ENCODE data around the gene GRID2. TPM values are rescaled to one million over a fixed set of nuclear protein-coding genes. Genes with fewer than 3 reads are reported as not detected.

The GRID2 gene
- total and polyA plus RNA-seq, 8 donors = 0.14 to 0.36 (median 0.22) TPM

DNA sequence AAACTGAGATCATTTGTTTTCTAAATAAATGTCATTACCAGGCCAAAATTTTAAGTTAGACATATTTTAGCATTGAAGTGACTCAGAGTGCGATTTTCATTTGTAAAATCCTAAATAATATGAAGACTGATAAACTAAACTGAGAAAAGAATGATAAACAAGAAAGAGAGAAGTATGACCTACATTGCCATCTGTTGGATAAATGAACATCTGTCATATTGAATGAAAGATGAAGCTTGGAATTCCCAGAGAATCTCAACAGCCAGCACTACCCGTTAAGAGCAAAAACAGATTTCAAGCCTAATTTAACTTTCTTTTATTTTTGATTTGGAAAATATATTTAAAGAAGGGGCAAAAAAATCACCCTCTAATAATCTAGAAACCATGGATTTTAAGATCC lies 933.8 kb downstream of the GRID2 start:
- DNase-seq = no peak
- H3K4me1 ChIP-seq = no peaks in the 10 kb centered on the region
- H3K27ac ChIP-seq = no peak overlapping the region
- no peaks in the 10 kb centered on the region for H3K27me3 ChIP-seq
- H3K9me3 ChIP-seq = no peaks in the 10 kb centered on the region
- no peak for ATAC-seq
- intact Hi-C loops (cut with DNase I) = no loop called here
- TF ChIP-seq, protein P1, sequence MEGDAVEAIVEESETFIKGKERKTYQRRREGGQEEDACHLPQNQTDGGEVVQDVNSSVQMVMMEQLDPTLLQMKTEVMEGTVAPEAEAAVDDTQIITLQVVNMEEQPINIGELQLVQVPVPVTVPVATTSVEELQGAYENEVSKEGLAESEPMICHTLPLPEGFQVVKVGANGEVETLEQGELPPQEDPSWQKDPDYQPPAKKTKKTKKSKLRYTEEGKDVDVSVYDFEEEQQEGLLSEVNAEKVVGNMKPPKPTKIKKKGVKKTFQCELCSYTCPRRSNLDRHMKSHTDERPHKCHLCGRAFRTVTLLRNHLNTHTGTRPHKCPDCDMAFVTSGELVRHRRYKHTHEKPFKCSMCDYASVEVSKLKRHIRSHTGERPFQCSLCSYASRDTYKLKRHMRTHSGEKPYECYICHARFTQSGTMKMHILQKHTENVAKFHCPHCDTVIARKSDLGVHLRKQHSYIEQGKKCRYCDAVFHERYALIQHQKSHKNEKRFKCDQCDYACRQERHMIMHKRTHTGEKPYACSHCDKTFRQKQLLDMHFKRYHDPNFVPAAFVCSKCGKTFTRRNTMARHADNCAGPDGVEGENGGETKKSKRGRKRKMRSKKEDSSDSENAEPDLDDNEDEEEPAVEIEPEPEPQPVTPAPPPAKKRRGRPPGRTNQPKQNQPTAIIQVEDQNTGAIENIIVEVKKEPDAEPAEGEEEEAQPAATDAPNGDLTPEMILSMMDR (IDR thresholded peaks at IDR 0.05) = no peak
- H3K4me3 ChIP-seq = no peak overlapping the region
- no peaks in the 10 kb centered on the region for H3K36me3 ChIP-seq

DNA sequence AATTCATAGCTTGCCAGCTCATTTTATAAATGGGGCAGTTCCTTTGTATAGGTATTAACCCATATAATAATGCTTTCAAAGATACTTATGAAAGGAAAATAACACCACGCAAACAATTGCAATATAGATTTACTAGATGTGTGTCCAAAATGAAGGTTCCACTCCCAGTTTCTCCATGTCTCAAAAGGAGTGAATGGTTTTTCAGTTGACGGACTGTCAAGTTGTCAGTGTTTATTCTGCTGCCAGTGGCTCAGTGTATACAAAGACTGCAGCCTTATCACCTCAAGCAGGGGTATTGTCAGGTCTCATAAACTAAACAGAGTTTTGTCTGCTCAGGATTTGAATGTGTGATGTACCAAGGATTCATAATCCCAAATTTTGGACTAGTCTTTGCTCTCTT lies 939.5 kb downstream of the GRID2 start:
- Histone ChIP-seq H3K27me3 (no peaks in the 10 kb centered on the region), H3K4me1 (no peaks in the 10 kb centered on the region), H3K9me3 (no peaks in the 10 kb centered on the region), H3K27ac (no peak overlapping the region), H3K36me3 (no peaks in the 10 kb centered on the region), H3K4me3 (no peak overlapping the region)
- intact Hi-C loops (cut with DNase I) = no loop called here
- ATAC-seq = no peak
- TF ChIP-seq, protein P1 (IDR thresholded peaks at IDR 0.05) = no peak
- DNase-seq = no peak

GRCh38 chr4:93261207-93261606 lies 957.4 kb downstream of the GRID2 start:
- Histone ChIP-seq H3K4me3 (no peak overlapping the region), H3K4me1 (no peaks in the 10 kb centered on the region), H3K27ac (no peak overlapping the region), H3K36me3 (no peaks in the 10 kb centered on the region), H3K9me3 (no peaks in the 10 kb centered on the region), H3K27me3 (no peaks in the 10 kb centered on the region)
- ATAC-seq (no peak), DNase-seq (no peak)
- intact Hi-C loops (cut with DNase I) = no loop called here
- TF ChIP-seq, protein P1 (IDR thresholded peaks at IDR 0.05) = no peak

- Histone ChIP-seq H3K27me3 (no peaks in the 10 kb centered on the region), H3K36me3 (no peaks in the 10 kb centered on the region), H3K27ac (no peak overlapping the region), H3K4me3 (no peak overlapping the region), H3K9me3 (no peaks in the 10 kb centered on the region), H3K4me1 (no peaks in the 10 kb centered on the region)
- intact Hi-C loops (cut with DNase I) = no loop called here
- TF ChIP-seq, protein P1 (IDR thresholded peaks at IDR 0.05) = no peak
- DNase-seq (no peak), ATAC-seq (no peak)
Observed at GRCh38 chr4:93263166-93263565, 959.4 kb downstream of the GRID2 start.

- no peaks in the 10 kb centered on the region for H3K9me3 ChIP-seq
- no peaks in the 10 kb centered on the region for H3K27me3 ChIP-seq
- intact Hi-C loops (cut with DNase I) = no loop called here
- H3K4me3 ChIP-seq = no peak overlapping the region
- ATAC-seq = no peak
- no peak for DNase-seq
- no peaks in the 10 kb centered on the region for H3K36me3 ChIP-seq
- no peaks in the 10 kb centered on the region for H3K4me1 ChIP-seq
- H3K27ac ChIP-seq = no peak overlapping the region
- TF ChIP-seq, protein P1 (IDR thresholded peaks at IDR 0.05) = no peak
Observed at GRCh38 chr4:93267747-93268146, 964.0 kb downstream of the GRID2 start.

All from left lung (tissue), 10 donors.